H1 (cell line): ENCODE measurements around the gene STYXL1. TPM values are rescaled to one million over a fixed set of nuclear protein-coding genes. Genes with fewer than 3 reads are reported as not detected.
A peak's percentile ranks its signal among the peaks of the same experiment; 100 is the strongest.

Source experiments
- CTCF ChIA-PET: fragments of 300-600 bp; sonication (Branson Sonifier 250); formaldehyde crosslinking; loops from one replicate; lab custom pipeline; 2021; ENCODE audit not compliant: partially characterized antibody; lab: Charles Lee
- POLR2A ChIA-PET: fragments of 300-600 bp; sonication (Branson Sonifier 250); formaldehyde crosslinking; loops from one replicate; lab custom pipeline; 2021; ENCODE audit warnings: inconsistent platforms; ENCODE audit not compliant: partially characterized antibody; lab: Charles Lee
- DNase-seq, 2 experiments: peaks; one replicate each; pipeline versions ENCODE4 v3.0.0 to v3.0.0-alpha.2; 2010 to 2022; ENCODE audit warnings: low spot score in 2 of 2, low read depth in 1 of 2, mixed read lengths in 1 of 2
- FAIRE-seq: peaks from 2 replicates; lab custom pipeline; 2011; peaks lifted over from hg19 to GRCh38; lab: Jason Lieb, UNC
- H2AFZ ChIP-seq: 2 replicates; pipeline ENCODE4 v1.8.1; 2012; ENCODE audit warnings: low read length, inconsistent platforms
- H2AK5ac ChIP-seq: 2 replicates; pipeline ENCODE4 v1.6.1; 2013; ENCODE audit warnings: low read depth, low read length
- H2BK120ac ChIP-seq: replicated peaks from 2 replicates; pipeline ENCODE3; 2013; ENCODE audit warnings: low read depth, low read length, inconsistent platforms
- H2BK12ac ChIP-seq: 2 replicates; pipeline ENCODE4 v1.6.1; 2013; ENCODE audit warnings: low read depth, low read length
- H2BK15ac ChIP-seq: 2 replicates; pipeline ENCODE4 v1.6.1; 2013; ENCODE audit warnings: low read length
- H2BK20ac ChIP-seq: 2 replicates; pipeline ENCODE4 v1.6.1; 2013; ENCODE audit warnings: low read length
- H2BK5ac ChIP-seq: 2 replicates; pipeline ENCODE4 v1.6.1; 2013; ENCODE audit warnings: low read depth, low read length
- H3K14ac ChIP-seq: 2 replicates; pipeline ENCODE4 v1.6.1; 2013; ENCODE audit warnings: inconsistent platforms; ENCODE audit not compliant: insufficient read length
- H3K18ac ChIP-seq: 2 replicates; pipeline ENCODE4 v1.6.1; 2013; ENCODE audit warnings: low read length; ENCODE audit errors: extremely low read depth
- H3K23ac ChIP-seq: 2 replicates; pipeline ENCODE4 v1.6.1; 2013; ENCODE audit warnings: inconsistent platforms; ENCODE audit not compliant: insufficient read length
- H3K23me2 ChIP-seq: 2 replicates; pipeline ENCODE4 v1.6.1; 2013; ENCODE audit warnings: low read depth, low read length
- H3K27ac ChIP-seq: 2 replicates; pipeline ENCODE4 v1.6.1; 2011; ENCODE audit warnings: low read depth, low read length, inconsistent platforms
- H3K27me3 ChIP-seq, 4 experiments: replicated peaks in 1 of 4; 1 replicate in 1 of 4; 2 replicates in 3 of 4; pipeline versions ENCODE4 v1.6.1 to v1.8.1; 2011 to 2013; ENCODE audit warnings: low read length in 3 of 4, mild to moderate bottlenecking in 3 of 4, inconsistent platforms in 2 of 4, mixed read lengths in 2 of 4, moderate library complexity in 1 of 4; ENCODE audit not compliant: control insufficient read depth in 3 of 4, insufficient read depth in 3 of 4; ENCODE audit errors: extremely low read depth in 1 of 4
- H3K36me3 ChIP-seq, 4 experiments: 2 replicates each; pipeline versions ENCODE4 v1.6.1 to v1.8.1; 2011 to 2013; ENCODE audit warnings: mild to moderate bottlenecking in 4 of 4, low read length in 3 of 4, moderate library complexity in 2 of 4, control low read depth in 1 of 4, inconsistent platforms in 1 of 4; ENCODE audit not compliant: insufficient read depth in 4 of 4, control insufficient read depth in 2 of 4
- H3K4ac ChIP-seq: replicated peaks from 2 replicates; pipeline ENCODE3; 2013; ENCODE audit warnings: low read length, low read depth, mixed read lengths, inconsistent platforms; ENCODE audit not compliant: insufficient read length
- H3K4me1 ChIP-seq, 4 experiments: replicated peaks in 1 of 4; 1 replicate in 1 of 4; 2 replicates in 3 of 4; pipeline versions ENCODE4 v1.6.1 to v1.8.1; 2011 to 2013; ENCODE audit warnings: low read length in 3 of 4, inconsistent platforms in 2 of 4, mixed read lengths in 1 of 4; ENCODE audit not compliant: insufficient read depth in 4 of 4, control insufficient read depth in 3 of 4
- H3K4me2 ChIP-seq, 2 experiments: 2 replicates each; pipeline versions ENCODE4 v1.6.1 to v1.8.1; 2011 to 2013; ENCODE audit warnings: low read depth in 2 of 2, low read length in 2 of 2, control low read depth in 1 of 2, inconsistent platforms in 1 of 2, mild to moderate bottlenecking in 1 of 2; ENCODE audit not compliant: insufficient read depth in 1 of 2
- H3K4me3 ChIP-seq, 4 experiments: fragments of 200-600, 300-600 bp in 1 of 4; sonication (generic), shearing (Covaris generic), sonication (Bioruptor Twin) in 1 of 4; 2 replicates each; pipeline versions ENCODE4 v1.5.1 to v1.8.1; 2011 to 2016; ENCODE audit warnings: low read length in 4 of 4, low read depth in 3 of 4, control low read depth in 2 of 4, inconsistent platforms in 2 of 4, mild to moderate bottlenecking in 2 of 4, mixed read lengths in 1 of 4, moderate library complexity in 1 of 4; ENCODE audit not compliant: insufficient read depth in 2 of 4; ENCODE audit errors: extremely low read depth in 1 of 4
- H3K56ac ChIP-seq: replicated peaks from 2 replicates; pipeline ENCODE3; 2013; ENCODE audit warnings: low read depth, mild to moderate bottlenecking, mixed read lengths, low read length, inconsistent platforms; ENCODE audit not compliant: insufficient read length
- H3K79me1 ChIP-seq: 2 replicates; pipeline ENCODE4 v1.6.1; 2013; ENCODE audit warnings: low read depth, low read length, control low read depth
- H3K79me2 ChIP-seq, 2 experiments: 2 replicates each; pipeline versions ENCODE4 v1.6.1 to v1.8.1; 2012 to 2013; ENCODE audit warnings: low read length in 2 of 2, mild to moderate bottlenecking in 2 of 2, inconsistent platforms in 1 of 2; ENCODE audit not compliant: insufficient read depth in 2 of 2, control insufficient read depth in 1 of 2
- H3K9ac ChIP-seq, 4 experiments: replicated peaks in 1 of 4; 1 replicate in 1 of 4; 2 replicates in 3 of 4; pipeline versions ENCODE4 v1.6.1 to v1.8.1; 2011 to 2013; ENCODE audit warnings: low read depth in 3 of 4, low read length in 3 of 4, control low read depth in 2 of 4, mild to moderate bottlenecking in 2 of 4, moderate library complexity in 2 of 4, inconsistent platforms in 1 of 4; ENCODE audit errors: extremely low read depth in 1 of 4
- H3K9me3 ChIP-seq, 2 experiments: 2 replicates each; pipeline versions ENCODE4 v1.6.1 to v1.8.1; 2012 to 2013; ENCODE audit warnings: mild to moderate bottlenecking in 2 of 2, moderate library complexity in 2 of 2, control low read depth in 1 of 2, inconsistent platforms in 1 of 2, low read depth in 1 of 2, low read length in 1 of 2, mixed read lengths in 1 of 2; ENCODE audit not compliant: insufficient read depth in 2 of 2
- H4K20me1 ChIP-seq, 2 experiments: replicated peaks in 1 of 2; 2 replicates each; pipeline versions ENCODE3 to v1.8.1; 2011 to 2013; ENCODE audit warnings: inconsistent platforms in 2 of 2, low read length in 2 of 2, mild to moderate bottlenecking in 1 of 2; ENCODE audit not compliant: insufficient read depth in 2 of 2, control insufficient read depth in 1 of 2
- H4K5ac ChIP-seq: 2 replicates; pipeline ENCODE4 v1.6.1; 2013; ENCODE audit warnings: low read length, low read depth, mixed read lengths, inconsistent platforms; ENCODE audit not compliant: insufficient read length
- H4K8ac ChIP-seq: 2 replicates; pipeline ENCODE4 v1.8.0; 2013; ENCODE audit warnings: mild to moderate bottlenecking, moderate library complexity, low read length, inconsistent platforms; ENCODE audit not compliant: insufficient read depth; ENCODE audit errors: extremely low read depth
- H4K91ac ChIP-seq: replicated peaks from 2 replicates; pipeline ENCODE3; 2013; ENCODE audit warnings: low read length, mixed read lengths, inconsistent platforms; ENCODE audit not compliant: insufficient read length
- BRCA1 ChIP-seq: IDR thresholded peaks from 2 replicates; pipeline ENCODE4 v1.6.1; 2012; ENCODE audit warnings: low read depth, low read length, improper control_type of control experiment
- CBX5 ChIP-seq: fragments of 300-800, 300-1000 bp; sonication (generic); IDR thresholded peaks from 2 replicates; pipeline ENCODE4 v1.7.1; 2016; ENCODE audit warnings: antibody characterized with exemption, low read length, low read depth
- E2F6 ChIP-seq: IDR thresholded peaks from 2 replicates; pipeline ENCODE4 v1.6.1; 2012; ENCODE audit warnings: inconsistent platforms
- FOSL1 ChIP-seq: IDR thresholded peaks from 2 replicates; pipeline ENCODE4 v1.6.1; 2011; ENCODE audit warnings: mild to moderate bottlenecking, low read depth, low read length, moderate library complexity; ENCODE audit not compliant: insufficient read depth
- HDAC2 ChIP-seq, 2 experiments: fragments of 300-600 bp in 1 of 2; sonication (generic) in 1 of 2; IDR thresholded peaks; 2 replicates each; pipeline ENCODE4 v1.6.1; 2011 to 2012; ENCODE audit warnings: low read depth in 2 of 2, low read length in 2 of 2, mild to moderate bottlenecking in 2 of 2, moderate library complexity in 2 of 2, borderline replicate concordance in 1 of 2, inconsistent platforms in 1 of 2
- JUND ChIP-seq: IDR thresholded peaks from 2 replicates; pipeline ENCODE4 v1.6.1; 2011; ENCODE audit warnings: mild to moderate bottlenecking, improper control_type of control experiment, low read length
- NRF1 ChIP-seq: IDR thresholded peaks from 2 replicates; pipeline ENCODE4 v1.6.1; 2011; ENCODE audit warnings: mild to moderate bottlenecking, low read depth, low read length, improper control_type of control experiment
- POLR2A ChIP-seq, 2 experiments: IDR thresholded peaks; 1 replicate in 1 of 2; 2 replicates in 1 of 2; pipeline ENCODE4 v1.6.1; 2011; ENCODE audit warnings: low read depth in 2 of 2, low read length in 2 of 2, mild to moderate bottlenecking in 2 of 2; ENCODE audit errors: control extremely low read depth in 1 of 2
- SAP30 ChIP-seq: fragments of 300-600 bp; sonication (generic); IDR thresholded peaks from 2 replicates; pipeline ENCODE4 v1.7.1; 2012; ENCODE audit warnings: low read length, moderate library complexity, mild to moderate bottlenecking, inconsistent platforms; ENCODE audit not compliant: insufficient read depth, insufficient replicate concordance
- SIX5 ChIP-seq: IDR thresholded peaks from 2 replicates; pipeline ENCODE4 v1.6.1; 2011; ENCODE audit warnings: mild to moderate bottlenecking, low read depth, low read length
- SP1 ChIP-seq: IDR thresholded peaks from 2 replicates; pipeline ENCODE4 v1.6.1; 2011; ENCODE audit warnings: low read depth, low read length
- USF2 ChIP-seq: IDR thresholded peaks from 2 replicates; pipeline ENCODE4 v1.6.1; 2011; ENCODE audit warnings: low read length, improper control_type of control experiment
- YY1 ChIP-seq: IDR thresholded peaks from 2 replicates; pipeline ENCODE4 v1.6.1; 2011; ENCODE audit warnings: low read depth, mild to moderate bottlenecking, low read length
- WGBS, 2 experiments: shearing (Covaris generic) in 1 of 2; methylation state at CpG; one replicate each; pipeline versions ENCODE4 v1.1.6 to v1.1.7; 2013 to 2015; ENCODE audit warnings: low lambda C conversion rate in 2 of 2, mixed read lengths in 2 of 2, inconsistent platforms in 1 of 2, low coverage in 1 of 2, missing lambda C conversion rate in 1 of 2; ENCODE audit not compliant: insufficient replicate concordance in 2 of 2, insufficient coverage in 1 of 2, insufficient read length in 1 of 2; ENCODE audit errors: extremely low coverage in 1 of 2, missing lambda C conversion rate in 1 of 2; 5-methylcytosine and 5-hydroxymethylcytosine counted together
- polyA plus RNA-seq, 7 experiments: library from polyadenylated mRNA; depleted of rRNA in 3 of 7; stranded (reverse) in 5 of 7; unstranded in 2 of 7; fragments of >200 nt in 5 of 7; fragments of 200-250 nt in 2 of 7; gene quantifications; 1 replicate in 5 of 7; 2 replicates in 1 of 7; 4 replicates in 1 of 7; pipeline versions ENCODE4 v1.2.1 to v1.2.3, GENCODE V29; 2011 to 2013; ENCODE audit warnings: missing spikeins in 2 of 7, mixed read lengths in 2 of 7
- total RNA-seq: library from RNA; stranded (reverse); fragmentation: NEBNext Ultra II Directional; extraction: Animal tissue kit (Norgen Biotek cat#: 25700); gene quantifications from 2 replicates; pipeline ENCODE4 v1.2.1, GENCODE V29; 2021

Gene STYXL1
- total and polyA plus RNA-seq, 2 of the 8 experiments (the other 6 are each of a cell fraction or from before 2014, with no cell fraction given): 32.3 to 53.9 TPM

DNA sequence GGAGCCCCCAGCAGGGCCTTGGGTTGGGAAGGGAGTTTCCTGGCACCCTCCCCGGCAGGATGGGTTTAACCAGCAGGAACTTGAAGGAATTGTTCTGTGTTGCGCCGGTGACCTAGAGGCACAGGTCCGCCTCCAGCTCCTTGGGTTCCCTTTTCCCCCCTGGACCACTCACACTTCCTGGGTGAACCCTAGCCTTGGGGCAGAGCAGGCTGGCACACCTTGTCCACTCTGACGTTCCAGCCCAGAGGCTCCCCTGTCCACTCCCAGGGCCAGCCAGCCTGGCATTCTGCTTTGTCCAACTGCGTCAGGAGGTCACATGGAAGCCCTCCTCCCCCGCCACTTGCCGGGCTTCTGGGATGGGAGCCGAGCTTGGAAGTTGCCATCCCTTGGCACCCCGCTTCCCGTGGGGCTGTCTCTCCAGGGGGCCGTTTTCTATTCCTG, 79.2 kb downstream of the STYXL1 start:
- ChIA-PET CTCF (interaction anchor here (1.1 to 2.9 kb wide), 3 partner anchors 11 to 63 kb away, joined by 3 to 10 read pairs (median 6); no protein-coding TSS in a partner anchor), POLR2A (no interaction called here)
- Histone ChIP-seq H3K4me1 (0 out of 7 replicates have a peak, but pooled peaks cover 0 to 2% (median 0%) of the 10 kb centered on the region in 4 experiments), H3K18ac (no peak overlapping the region), H3K9ac (no peak overlapping the region), H2BK12ac (no peak overlapping the region), H2AK5ac (no peak overlapping the region), H3K4ac (no peak overlapping the region), H2BK120ac (no peak overlapping the region), H3K9me3 (no peaks in the 10 kb centered on the region), H4K20me1 (peaks cover 0 to 19% of the 10 kb centered on the region in 2 experiments), H3K27ac (peak overlapping the region; percentile 21; the same call in 1 of the 2 replicates), H3K56ac (no peak overlapping the region), H4K5ac (no peak overlapping the region), H3K4me2 (no peak overlapping the region), H3K27me3 (no peaks in the 10 kb centered on the region), H2AFZ (no peak overlapping the region), H3K36me3 (peaks cover 0 to 12% (median 3%) of the 10 kb centered on the region in 4 experiments; a peak in 5 of 8 replicates), H3K79me1 (peaks cover 7% of the 10 kb centered on the region), H3K4me3 (no peak overlapping the region), H4K8ac (no peak overlapping the region), H3K14ac (no peak overlapping the region), H4K91ac (no peak overlapping the region), H2BK20ac (no peak overlapping the region), H2BK15ac (no peak overlapping the region), H3K23me2 (no peaks in the 10 kb centered on the region), H3K79me2 (no peaks in the 10 kb centered on the region), H2BK5ac (no peak overlapping the region; the same call in 1 of the 2 replicates), H3K23ac (no peak overlapping the region)
- DNase-seq (no peak), FAIRE-seq (no peak)
- 90% methylated on average over 10 of the region's 12 CpGs; no CpG with 5 or more reads in 1 of the 2 experiments for WGBS, 2 experiments
- TF ChIP-seq YY1 (no peak), NRF1 (no peak), SAP30 (no peak), SP1 (no peak), HDAC2 (IDR thresholded peaks at IDR 0.05; ENCODE audit: borderline replicate concordance in 1 of 2, low read depth in 2 of 2, low read length in 2 of 2) (no peak), CBX5 (no peak), BRCA1 (no peak), POLR2A (IDR thresholded peaks at IDR 0.05; ENCODE audit: control extremely low read depth in 1 of 2, low read depth in 2 of 2, low read length in 2 of 2) (no peak), FOSL1 (no peak), USF2 (no peak), E2F6 (no peak), JUND (no peak), SIX5 (no peak)
